HG03571 (cell line): ENCODE measurements around the gene GFRA1.
"Not testable (repeated sequence)": the region's sequence is repeated elsewhere in the genome, so short reads cannot be mapped to it uniquely, and the experiment has no call there.

ENCODE experiments used
- ATAC-seq: cut with Tn5 transposase; IDR thresholded peaks from one replicate; pipeline ENCODE4 v1.9.1; 2021; ENCODE audit not compliant: unreplicated experiment

The GFRA1 gene

GRCh38 chr10:116076621-116077020 is 196.4 kb downstream of the GFRA1 start:
- ATAC-seq = no peak

GRCh38 chr10:116073510-116073909 is 199.5 kb downstream of the GFRA1 start:
- ATAC-seq = no peak

GRCh38 chr10:116073001-116073400 is 200.0 kb downstream of the GFRA1 start:
- ATAC-seq = no peak

- ATAC-seq = no peak
Observed at GRCh38 chr10:116071453-116072148, 201.4 kb downstream of the GFRA1 start.

GRCh38 chr10:116070743-116071320 is 202.2 kb downstream of the GFRA1 start:
- no peak for ATAC-seq

- ATAC-seq = no peak
Observed at GRCh38 chr10:116069856-116070255, 203.2 kb downstream of the GFRA1 start.

GRCh38 chr10:116067825-116068224 is 205.2 kb downstream of the GFRA1 start:
- ATAC-seq = no peak

GRCh38 chr10:116063107-116063506 is 209.9 kb downstream of the GFRA1 start:
- ATAC-seq = no peak

- ATAC-seq = no peak
Observed at GRCh38 chr10:116060864-116061263, 212.1 kb downstream of the GFRA1 start.

- ATAC-seq = no peak
Observed at GRCh38 chr10:116059320-116059719, 213.7 kb downstream of the GFRA1 start.

GRCh38 chr10:116056445-116057293 is 216.3 kb downstream of the GFRA1 start:
- ATAC-seq = no peak

GRCh38 chr10:116055917-116056252 is 217.1 kb downstream of the GFRA1 start:
- ATAC-seq = no peak

GRCh38 chr10:116055252-116055916 is 217.6 kb downstream of the GFRA1 start:
- ATAC-seq = no peak

GRCh38 chr10:116053910-116054309 is 219.1 kb downstream of the GFRA1 start:
- ATAC-seq = no peak

- not testable (repeated sequence) for ATAC-seq
Observed at GRCh38 chr10:116053009-116053730, 219.8 kb downstream of the GFRA1 start.

- not testable (repeated sequence) for ATAC-seq
Observed at GRCh38 chr10:116052522-116052921, 220.5 kb downstream of the GFRA1 start.

- ATAC-seq = no peak
Observed at GRCh38 chr10:116049974-116050304, 223.1 kb downstream of the GFRA1 start.

GRCh38 chr10:116049158-116049973 is 223.6 kb downstream of the GFRA1 start:
- no peak for ATAC-seq

- ATAC-seq = no peak
Observed at GRCh38 chr10:116045366-116046356, 227.3 kb downstream of the GFRA1 start.
